PC-3 (cell line): ENCODE results near the gene PRKX.

Experiments
- CTCF ChIP-seq: fragments of 300-600 bp; sonication (generic); conservative IDR thresholded peaks from 2 replicates; pipeline ENCODE4 v1.5.1; 2017; ENCODE audit warnings: antibody characterized with exemption, low read depth, mild to moderate bottlenecking, low read length
- EZH2 ChIP-seq: fragments of 300-600 bp; sonication (generic); IDR thresholded peaks from one replicate; pipeline ENCODE4 v1.6.1; 2017; ENCODE audit warnings: antibody characterized with exemption, mild to moderate bottlenecking, low read length; ENCODE audit not compliant: unreplicated experiment

- TF ChIP-seq CTCF = no peak
- TF ChIP-seq EZH2 = no peak
Observed at GRCh38 chrX:3712051-3712869, 1.2 kb downstream of the PRKX start.
